GM19397 (cell line): Measurements from ENCODE around the gene PLOD3.
"Not testable (repeated sequence)": the region's sequence is repeated elsewhere in the genome, so short reads cannot be mapped to it uniquely, and the experiment has no call there.

Experiments used
- ATAC-seq: cut with Tn5 transposase; IDR thresholded peaks from one replicate; pipeline ENCODE4 v1.9.1; 2021; ENCODE audit warnings: mild to moderate bottlenecking, moderate library complexity; ENCODE audit not compliant: unreplicated experiment

Gene PLOD3

DNA sequence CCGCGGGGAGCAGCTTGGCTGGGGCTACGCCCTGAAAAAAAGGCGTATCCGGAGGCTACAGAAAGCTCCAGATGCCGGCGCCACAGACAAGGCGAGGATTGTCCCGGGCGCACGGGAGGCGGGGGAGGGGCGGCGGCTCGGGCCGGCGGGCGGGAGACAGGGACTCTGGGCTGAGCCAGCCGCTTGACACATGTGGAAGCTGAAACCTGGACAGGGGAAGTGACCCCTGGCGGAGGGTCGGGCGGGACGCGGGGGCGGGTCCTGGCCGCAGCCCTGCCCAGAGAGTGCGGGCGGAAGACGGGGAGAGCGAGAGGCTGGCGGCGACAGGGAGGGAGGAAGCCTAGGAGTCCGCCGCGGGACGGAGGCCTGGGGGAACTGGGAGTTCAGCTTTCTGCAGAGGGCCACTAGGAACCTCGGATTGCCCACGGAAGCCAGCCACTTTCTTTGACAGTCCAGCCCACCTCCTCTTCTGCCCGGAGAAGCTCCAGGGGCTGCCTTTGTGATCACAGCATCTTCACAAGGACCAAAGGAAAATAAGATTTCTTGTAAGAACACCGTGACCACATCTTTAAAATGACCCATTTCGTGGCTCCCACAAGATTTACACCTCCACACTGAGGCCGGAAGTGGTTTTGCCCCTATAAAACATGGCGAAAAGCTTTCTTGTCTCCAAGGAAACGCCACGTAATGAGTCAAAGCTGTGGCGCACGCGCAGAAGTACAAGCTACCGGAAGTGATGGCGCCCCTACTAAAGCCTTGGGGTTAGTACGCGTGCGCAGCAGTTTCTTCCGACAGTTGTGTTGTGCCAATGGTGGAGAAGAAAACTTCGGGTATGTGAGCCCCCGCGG, at the start of gene PLOD3, which contains the start of gene ZNHIT1:
Gene PLOD3 (minus strand): TSS at position 194 of the 848 bp plus-strand sequence. CDS start 307 bp downstream, outside the sequence.
Gene ZNHIT1 (plus strand): TSS at position 778 of the 848 bp plus-strand sequence. CDS start 31 bp downstream, at position 809.
- peak; percentile 60 for ATAC-seq

GRCh38 chr7:101265622-101266516, 48.5 kb upstream of the PLOD3 start:
- ATAC-seq: no peak

DNA sequence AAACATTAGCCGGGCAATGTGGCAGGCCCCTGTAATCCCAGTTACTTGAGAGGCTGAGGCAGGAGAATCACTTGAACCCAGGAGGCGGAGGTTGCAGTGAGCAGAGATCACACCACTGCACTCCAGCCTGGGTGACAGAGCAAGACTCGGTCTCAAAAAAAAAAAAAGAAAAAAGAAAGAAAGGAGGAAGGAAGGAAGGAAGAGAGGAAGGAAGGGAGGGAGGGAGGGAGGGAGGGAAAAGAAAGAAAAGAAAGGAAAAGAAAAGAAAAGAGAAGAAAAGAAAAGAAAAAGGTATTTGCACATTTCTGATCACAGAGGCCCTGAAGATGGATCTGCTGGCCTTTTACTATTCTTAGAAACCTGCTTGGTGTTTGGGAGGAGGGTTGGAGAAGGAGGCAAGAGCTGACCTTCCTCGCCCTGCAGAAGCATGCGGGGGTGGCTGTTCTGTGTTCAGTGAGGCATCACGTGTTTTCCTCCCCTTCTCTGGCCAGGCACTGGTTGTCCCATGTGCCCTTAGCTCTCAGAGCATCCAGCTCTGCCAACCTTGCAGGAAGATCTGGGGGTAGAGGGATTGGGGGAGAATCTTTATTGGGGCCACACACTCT, 46.8 kb upstream of the PLOD3 start:
- not testable (repeated sequence) for ATAC-seq

DNA sequence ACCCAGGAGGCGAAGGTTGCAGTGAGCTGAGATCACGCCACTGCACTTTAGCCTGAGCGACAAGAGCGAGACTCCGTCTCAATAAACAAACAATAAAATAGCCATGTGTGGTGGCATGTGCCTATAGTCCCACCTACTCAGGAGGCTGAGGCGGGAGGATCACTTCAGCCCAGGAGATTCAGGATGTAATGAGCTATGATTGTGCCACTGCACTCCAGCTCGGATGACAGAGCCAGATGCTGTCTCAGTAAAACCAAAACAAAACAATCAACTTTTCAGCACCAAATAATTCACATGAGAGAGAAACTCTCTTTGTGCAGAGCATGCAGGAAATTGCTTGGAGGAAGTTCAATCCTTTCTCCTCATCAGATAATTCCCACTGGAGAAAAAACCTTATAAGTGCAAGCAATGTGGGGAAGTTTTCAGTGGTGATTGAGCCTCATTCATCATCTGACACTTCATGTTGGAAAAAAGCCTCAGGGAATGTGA, 40.9 kb upstream of the PLOD3 start:
- ATAC-seq: no peak

- ATAC-seq: no peak
Observed at GRCh38 chr7:101255796-101256195, 38.4 kb upstream of the PLOD3 start.

- not testable (repeated sequence) for ATAC-seq
Observed at GRCh38 chr7:101253199-101253598, 35.8 kb upstream of the PLOD3 start.

GRCh38 chr7:101251871-101252659, 34.7 kb upstream of the PLOD3 start:
- ATAC-seq: peak; percentile 99

DNA sequence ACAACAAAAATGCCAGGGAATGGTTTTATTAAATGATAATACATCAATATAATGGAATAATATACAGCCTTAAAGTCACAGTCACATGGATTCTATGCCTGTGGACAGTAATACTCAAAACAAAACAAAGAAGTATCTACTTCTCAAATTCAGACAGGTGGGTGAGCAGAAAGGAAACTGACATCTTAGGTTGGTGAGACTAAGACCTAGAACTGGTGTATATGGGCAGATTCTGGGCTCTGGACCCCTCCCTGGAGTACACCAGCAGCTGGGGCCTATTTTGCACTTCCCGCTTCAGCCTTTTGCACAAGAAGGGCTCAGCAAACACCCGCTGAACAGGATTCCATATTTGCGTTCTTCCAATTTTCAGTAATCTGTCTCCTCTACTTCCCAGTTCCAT, 32.9 kb upstream of the PLOD3 start:
- no peak for ATAC-seq

DNA sequence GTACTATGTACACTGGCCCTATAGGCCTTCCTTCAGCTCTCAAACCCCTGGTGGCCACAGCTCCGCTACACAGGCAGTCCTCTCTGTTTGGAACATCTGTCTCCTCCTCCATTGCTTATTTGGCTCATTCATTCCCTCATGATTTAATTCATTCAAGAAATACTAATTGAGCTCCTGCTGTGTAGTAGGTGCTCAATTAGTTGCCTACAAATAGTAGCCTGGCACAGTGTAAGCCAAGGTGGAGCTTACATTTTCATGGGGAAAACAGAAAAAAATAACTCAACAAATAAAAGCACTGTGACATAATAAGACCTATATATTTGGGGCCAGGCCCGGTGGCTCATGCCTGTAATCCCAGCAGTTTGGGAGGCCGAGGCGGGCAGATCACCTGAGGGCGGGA, 30.9 kb upstream of the PLOD3 start:
- ATAC-seq: no peak

- no peak for ATAC-seq
Observed at GRCh38 chr7:101245147-101245668, 27.8 kb upstream of the PLOD3 start.

GRCh38 chr7:101244375-101245146, 27.2 kb upstream of the PLOD3 start, which contains the start of gene FIS1:
Gene FIS1 (minus strand): TSS chr7:101245081. CDS start chr7:101245004, 77 bp downstream.
- ATAC-seq: peak; percentile 89

DNA sequence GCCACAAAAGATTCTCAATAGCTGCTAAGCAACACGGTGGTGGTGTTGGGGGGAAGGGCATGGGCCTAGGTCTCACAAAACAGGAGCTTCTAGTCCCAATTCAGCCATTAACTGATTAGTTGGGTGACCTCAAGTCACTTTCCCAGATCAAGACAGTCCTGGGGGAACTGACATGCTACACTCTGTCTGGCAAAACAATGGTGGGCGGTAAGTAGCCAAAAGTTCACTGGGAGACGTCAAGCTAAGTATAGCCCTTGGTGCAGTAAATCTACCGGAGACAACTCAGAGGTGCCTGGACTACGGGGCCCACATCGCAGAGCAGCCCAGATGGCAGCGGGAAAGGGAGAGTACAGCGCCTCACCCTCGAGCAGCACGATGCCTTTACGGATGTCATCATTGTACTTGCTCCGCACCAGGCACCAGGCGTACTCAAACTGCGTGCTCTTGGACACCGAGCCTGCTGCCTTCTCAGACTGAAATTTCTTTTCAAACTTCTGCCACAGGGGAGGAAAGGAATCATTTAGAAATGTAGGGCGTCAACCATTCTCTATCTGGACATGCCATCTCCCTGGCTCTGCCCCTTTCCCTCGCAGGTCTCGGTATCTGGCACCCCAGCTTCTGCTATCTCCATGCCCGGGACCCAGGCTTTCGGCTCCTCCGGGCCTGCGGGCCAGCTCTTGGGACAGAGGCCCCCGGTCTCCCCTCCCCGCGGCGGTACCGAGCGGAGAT, 26.4 kb upstream of the PLOD3 start:
- no peak for ATAC-seq

DNA sequence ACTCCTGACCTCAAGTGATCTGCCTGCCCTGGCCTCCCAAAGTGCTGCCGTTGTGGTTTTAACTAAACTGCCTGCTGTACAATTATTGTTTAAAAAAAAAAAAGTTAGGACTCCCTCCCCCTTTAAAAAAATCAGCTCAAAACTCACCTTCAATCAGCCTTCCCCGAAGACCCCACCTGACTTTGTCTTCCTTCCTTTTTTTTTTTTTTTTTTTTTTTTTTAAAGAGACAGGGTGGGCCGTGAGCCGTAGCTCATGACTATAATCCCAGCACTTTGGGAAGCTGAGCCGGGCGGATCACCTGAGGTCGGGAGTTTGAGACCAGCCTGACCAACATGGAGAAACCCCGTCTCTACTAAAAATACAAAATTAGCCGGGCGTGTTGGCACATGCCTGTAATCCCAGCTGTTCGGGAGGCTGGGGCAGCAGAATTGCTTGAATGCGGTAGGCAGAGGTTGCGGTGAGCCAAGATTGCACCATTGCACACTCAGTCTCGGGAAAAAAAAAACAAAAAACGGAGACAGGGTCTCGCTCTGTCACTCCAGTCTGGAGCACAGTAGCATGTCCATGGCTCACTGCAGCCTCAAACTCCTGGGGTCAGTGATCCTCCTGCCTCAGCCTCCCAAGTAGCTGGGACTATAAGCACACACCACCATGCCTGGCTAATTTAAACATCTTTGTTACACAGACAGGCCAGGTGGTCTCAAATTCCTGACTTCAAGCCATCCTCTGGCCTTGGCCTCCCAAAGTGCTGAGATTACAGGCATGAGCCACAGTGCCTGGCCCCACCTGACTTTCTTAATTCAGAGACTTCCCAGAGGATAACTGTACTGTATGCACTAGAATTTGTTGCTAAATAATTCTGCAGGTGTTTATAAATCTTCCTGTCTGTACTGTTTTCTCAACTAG, 24.3 kb upstream of the PLOD3 start:
- no peak for ATAC-seq

- no peak for ATAC-seq
Observed at GRCh38 chr7:101241015-101241363, 23.6 kb upstream of the PLOD3 start.

- ATAC-seq: no peak
Observed at GRCh38 chr7:101240226-101241014, 23.0 kb upstream of the PLOD3 start.

- no peak for ATAC-seq
Observed at GRCh38 chr7:101239951-101240220, 22.5 kb upstream of the PLOD3 start.
